Activated naive CD8-positive, alpha-beta T cell treated with anti-CD3 and anti-CD28 coated beads, Interleukin-2, amount 10 ng/mL, durations not matched to agents 7 days and 5 days (primary cell): ENCODE measurements around the gene HOXA6. TPM values are rescaled to one million over a fixed set of nuclear protein-coding genes. Genes with fewer than 3 reads are reported as not detected.

Experiments
- ATAC-seq: fragments of 150-1000 bp; cut with Tn5 transposase; one replicate; pipeline ENCODE4 v1.10.0; 2021; ENCODE audit warnings: low read depth, moderate library complexity
- POLR2A ChIA-PET: fragments of 350-600 bp; sonication (Branson Sonifier 250); formaldehyde crosslinking; loops from one replicate; lab custom pipeline; 2021; ENCODE audit warnings: antibody characterized with exemption; lab: Charles Lee
- DNase-seq: peaks from one replicate; pipeline ENCODE4 v3.0.0; 2021
- H3K27ac Mint-ChIP-seq: one replicate; pipeline ENCODE4 v1.8.0; 2022; ENCODE audit warnings: mild to moderate bottlenecking, mixed read lengths
- H3K27me3 Mint-ChIP-seq: one replicate; pipeline ENCODE4 v1.8.0; 2022; ENCODE audit warnings: mild to moderate bottlenecking, moderate library complexity, mixed read lengths
- H3K36me3 Mint-ChIP-seq: one replicate; pipeline ENCODE4 v1.8.0; 2021; ENCODE audit warnings: mild to moderate bottlenecking, mixed read lengths
- H3K4me1 Mint-ChIP-seq: one replicate; pipeline ENCODE4 v1.8.0; 2021; ENCODE audit warnings: mixed read lengths
- H3K4me3 Mint-ChIP-seq: one replicate; pipeline ENCODE4 v1.8.0; 2022; ENCODE audit warnings: mild to moderate bottlenecking, moderate library complexity, mixed read lengths
- H3K9me3 Mint-ChIP-seq: one replicate; pipeline ENCODE4 v1.8.0; 2021; ENCODE audit warnings: mixed read lengths
- total RNA-seq, 2 experiments: library from RNA; stranded (reverse); gene quantifications; one replicate each; pipeline ENCODE4 v1.2.3, GENCODE V29; 2021

HOXA6 gene
- total RNA-seq, 2 experiments from 2014 or later, result not detected

DNA sequence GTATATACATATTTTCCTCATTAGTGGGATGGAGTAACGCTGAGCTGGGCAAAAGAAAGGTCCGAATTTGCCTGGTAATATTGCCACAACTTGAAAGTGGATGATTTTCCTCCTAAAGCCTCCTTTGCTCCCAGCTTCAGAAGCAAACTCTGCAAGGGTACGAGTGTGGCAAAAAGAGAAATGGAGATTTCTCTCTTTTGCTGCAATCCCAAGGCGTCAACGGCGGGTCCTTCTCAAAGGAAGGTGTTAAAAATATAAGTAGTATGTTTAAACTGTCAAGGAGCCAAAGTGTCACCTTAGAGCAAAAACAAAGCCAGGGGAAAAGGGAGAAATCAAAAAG, 32.7 kb downstream of the HOXA6 start:
- no peak overlapping the region for H3K4me3 Mint-ChIP-seq

DNA sequence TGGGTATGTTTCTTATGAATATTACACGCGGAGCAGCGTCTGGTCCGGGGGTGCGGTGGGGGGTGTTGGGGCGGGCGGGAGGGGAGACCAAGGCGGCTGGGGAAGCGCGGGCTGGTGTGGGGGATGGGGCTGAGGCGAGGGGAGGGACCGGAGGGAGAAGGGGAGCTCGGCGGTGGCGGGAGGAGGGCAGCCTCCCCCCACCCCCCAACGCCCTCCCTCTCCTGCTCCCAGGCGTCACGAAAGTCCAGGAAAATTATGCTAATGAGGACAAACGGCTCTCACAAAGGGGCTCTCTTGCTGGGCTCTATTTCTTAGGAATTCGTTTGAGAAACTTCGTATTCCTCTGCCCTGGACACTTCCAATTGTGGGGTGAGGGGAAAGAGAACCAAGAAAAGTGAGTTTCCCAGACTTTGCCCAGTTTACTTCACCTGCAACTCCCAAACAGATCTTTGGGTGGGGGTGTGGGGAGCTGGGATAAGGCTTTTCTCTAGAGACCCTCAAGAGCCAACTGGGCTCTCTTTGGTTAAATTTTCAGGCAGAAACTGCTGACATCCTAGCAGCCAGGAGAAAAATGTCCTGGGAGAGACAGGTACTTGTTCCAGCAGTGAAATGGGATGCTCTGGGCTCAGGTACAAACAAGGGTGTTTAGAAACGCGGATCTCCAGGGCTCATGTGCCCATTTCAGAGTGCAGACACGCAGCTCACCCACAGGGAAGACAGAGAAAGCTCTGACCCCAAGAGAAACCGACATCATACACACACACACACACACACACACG, 33.4 kb downstream of the HOXA6 start:
- POLR2A ChIA-PET, result no interaction called here
- Mint-ChIP-seq H3K27me3 (peaks cover 8% of the 10 kb centered on the region), H3K4me3 (no peak overlapping the region), H3K4me1 (no peaks in the 10 kb centered on the region), H3K27ac (no peak overlapping the region), H3K9me3 (no peaks in the 10 kb centered on the region), H3K36me3 (no peaks in the 10 kb centered on the region)
- DNase-seq, result no peak
- no peak for ATAC-seq

More for the DNA sequence above, 32.7 kb downstream of the HOXA6 start:
- DNase-seq, result no peak
- POLR2A ChIA-PET, result no interaction called here
- no peak for ATAC-seq
- no peak overlapping the region for H3K27ac Mint-ChIP-seq
- no peaks in the 10 kb centered on the region for H3K36me3 Mint-ChIP-seq
- no peaks in the 10 kb centered on the region for H3K4me1 Mint-ChIP-seq
- H3K9me3 Mint-ChIP-seq, result no peaks in the 10 kb centered on the region
- H3K27me3 Mint-ChIP-seq, result peaks cover 9% of the 10 kb centered on the region

DNA sequence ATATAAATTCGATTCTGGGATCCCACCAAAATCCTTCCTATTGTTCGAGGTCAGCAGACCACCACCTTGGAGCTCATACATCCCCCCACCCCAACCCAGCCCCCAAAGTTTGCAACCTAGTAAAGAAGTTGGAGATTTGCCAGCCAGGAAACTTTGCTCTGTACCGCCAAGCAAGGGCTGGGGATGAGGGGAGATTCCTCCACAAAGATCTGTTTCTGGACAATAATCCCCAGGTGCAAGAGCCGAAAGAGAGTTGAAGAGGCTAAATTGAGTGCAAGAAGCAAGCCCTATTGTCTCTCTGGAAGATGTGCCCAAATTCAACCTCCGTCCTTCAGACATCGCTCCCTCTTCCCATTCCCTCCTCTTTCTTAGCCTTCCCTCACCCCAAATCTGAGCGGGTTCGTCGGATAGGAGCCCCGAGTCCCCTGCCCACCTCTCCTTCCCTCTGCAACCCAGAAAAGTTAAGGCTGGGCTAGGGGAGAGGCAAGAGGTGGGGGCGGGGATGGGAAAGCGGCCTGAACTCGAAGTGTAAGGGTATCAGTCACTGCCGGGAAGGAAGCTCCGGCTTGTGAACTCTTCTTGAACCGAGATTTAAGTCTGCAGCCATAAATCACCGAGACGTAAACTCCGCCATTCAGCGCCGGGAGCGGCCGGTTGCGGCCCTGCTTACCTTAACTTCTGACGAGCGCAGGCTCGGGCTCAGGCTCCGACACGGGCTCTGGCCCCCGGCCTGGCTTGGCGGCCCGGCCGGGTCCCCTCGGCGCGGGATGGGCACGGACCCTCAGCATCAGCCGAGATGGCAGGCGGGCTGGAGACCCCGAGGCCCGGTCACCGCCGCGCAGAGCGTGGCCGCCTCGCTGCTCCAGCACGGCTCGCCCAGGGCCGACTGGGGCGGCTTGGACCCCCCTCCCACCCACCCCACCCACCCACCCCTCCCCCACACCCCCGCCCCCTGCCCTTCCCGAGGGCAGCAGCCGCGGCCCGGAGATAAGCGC, 34.3 kb downstream of the HOXA6 start:
- POLR2A ChIA-PET, result no interaction called here
- Mint-ChIP-seq H3K36me3 (no peaks in the 10 kb centered on the region), H3K4me3 (no peak overlapping the region), H3K27me3 (peaks cover 5% of the 10 kb centered on the region), H3K4me1 (no peaks in the 10 kb centered on the region), H3K27ac (no peak overlapping the region), H3K9me3 (no peaks in the 10 kb centered on the region)
- ATAC-seq, result no peak
- no peak for DNase-seq

DNA sequence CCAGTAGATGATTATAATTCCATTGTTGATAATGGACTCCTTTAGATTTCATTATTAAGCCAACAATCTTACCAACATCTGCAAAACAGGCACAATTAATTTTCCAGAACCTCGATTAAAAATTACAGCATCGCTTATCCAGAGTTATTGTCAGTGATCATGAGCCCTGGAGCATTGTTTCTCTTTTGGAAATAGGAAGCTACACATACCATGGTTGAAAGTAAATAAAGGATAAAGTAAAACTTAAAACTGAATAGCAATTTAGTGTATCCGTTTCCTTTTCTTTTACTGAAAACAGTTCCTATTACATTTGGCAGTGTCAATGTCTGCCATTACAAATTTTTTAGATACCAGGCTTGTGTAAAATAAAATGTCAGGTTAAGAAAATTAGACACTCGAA, 35.2 kb downstream of the HOXA6 start:
- DNase-seq, result no peak
- ATAC-seq, result no peak
- no peak overlapping the region for H3K27ac Mint-ChIP-seq
- peaks cover 7% of the 10 kb centered on the region for H3K27me3 Mint-ChIP-seq
- no peaks in the 10 kb centered on the region for H3K36me3 Mint-ChIP-seq
- H3K4me3 Mint-ChIP-seq, result no peak overlapping the region
- no peaks in the 10 kb centered on the region for H3K4me1 Mint-ChIP-seq
- H3K9me3 Mint-ChIP-seq, result no peaks in the 10 kb centered on the region
- POLR2A ChIA-PET, result no interaction called here

DNA sequence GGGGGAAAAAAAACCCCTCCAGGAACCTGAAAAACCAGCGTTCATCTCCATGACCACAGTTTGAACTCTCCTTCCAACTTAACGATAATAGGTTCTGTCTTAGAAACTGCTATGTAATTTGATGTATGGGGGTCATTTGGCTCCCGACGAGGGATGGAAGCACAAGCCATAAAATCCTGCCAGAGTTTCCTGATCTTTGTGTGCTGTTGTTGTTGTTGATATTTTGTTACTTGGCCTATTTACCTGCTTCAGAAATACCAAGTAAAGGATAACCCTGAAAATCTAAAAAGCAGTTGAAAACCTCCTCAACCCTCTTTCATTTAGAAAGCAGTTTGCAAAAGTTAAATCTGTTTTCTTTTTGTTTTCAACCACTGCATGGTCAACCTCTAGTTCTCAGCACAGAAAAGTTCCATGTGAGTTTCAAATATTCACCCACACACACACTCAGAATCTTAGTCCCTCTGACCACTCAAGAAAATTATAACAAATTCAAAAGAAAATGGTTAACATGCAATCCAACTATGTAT, 35.8 kb downstream of the HOXA6 start:
- POLR2A ChIA-PET, result no interaction called here
- Mint-ChIP-seq H3K27me3 (peaks cover 7% of the 10 kb centered on the region), H3K9me3 (no peaks in the 10 kb centered on the region), H3K4me3 (no peak overlapping the region), H3K27ac (no peak overlapping the region), H3K4me1 (no peaks in the 10 kb centered on the region), H3K36me3 (no peaks in the 10 kb centered on the region)
- ATAC-seq (no peak), DNase-seq (no peak)

DNA sequence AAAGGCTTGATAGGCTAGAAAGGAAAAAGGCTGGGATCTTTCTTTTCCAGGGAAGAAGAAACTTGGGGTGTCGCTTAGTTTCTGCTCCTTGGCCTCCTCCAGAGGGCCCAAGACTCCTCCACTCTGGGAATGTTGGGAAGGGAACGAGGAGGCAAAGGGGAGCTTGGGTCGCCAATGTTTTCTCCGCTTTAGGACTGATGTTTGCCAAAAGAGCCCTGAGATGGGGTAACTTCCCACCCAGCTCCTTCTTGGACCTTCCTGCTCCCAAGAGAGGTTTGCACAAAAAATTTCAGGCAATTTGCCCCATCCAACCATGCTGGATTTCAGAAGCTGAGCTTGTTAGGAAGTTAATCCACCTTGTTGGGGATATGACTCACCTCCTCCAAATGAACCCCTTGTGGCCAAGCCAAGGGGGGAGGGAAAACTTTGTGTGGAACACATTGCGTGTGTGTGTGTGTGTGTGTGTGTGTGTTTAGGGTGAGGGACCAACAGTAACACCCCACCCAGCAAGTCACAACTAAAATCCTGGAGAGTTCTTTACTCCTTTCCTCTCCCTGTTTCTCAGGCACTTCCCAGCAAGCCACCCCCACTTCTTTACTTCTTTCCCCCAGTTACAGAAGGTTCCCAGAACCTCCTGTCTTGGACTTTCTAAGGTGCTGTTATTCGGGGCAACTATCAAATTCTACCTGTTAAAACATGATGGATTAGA, 36.4 kb downstream of the HOXA6 start:
- no peaks in the 10 kb centered on the region for H3K9me3 Mint-ChIP-seq
- peaks cover 7% of the 10 kb centered on the region for H3K27me3 Mint-ChIP-seq
- no peaks in the 10 kb centered on the region for H3K36me3 Mint-ChIP-seq
- POLR2A ChIA-PET, result no interaction called here
- DNase-seq (no peak), ATAC-seq (no peak)
- no peaks in the 10 kb centered on the region for H3K4me1 Mint-ChIP-seq
- no peak overlapping the region for H3K4me3 Mint-ChIP-seq
- no peak overlapping the region for H3K27ac Mint-ChIP-seq

DNA sequence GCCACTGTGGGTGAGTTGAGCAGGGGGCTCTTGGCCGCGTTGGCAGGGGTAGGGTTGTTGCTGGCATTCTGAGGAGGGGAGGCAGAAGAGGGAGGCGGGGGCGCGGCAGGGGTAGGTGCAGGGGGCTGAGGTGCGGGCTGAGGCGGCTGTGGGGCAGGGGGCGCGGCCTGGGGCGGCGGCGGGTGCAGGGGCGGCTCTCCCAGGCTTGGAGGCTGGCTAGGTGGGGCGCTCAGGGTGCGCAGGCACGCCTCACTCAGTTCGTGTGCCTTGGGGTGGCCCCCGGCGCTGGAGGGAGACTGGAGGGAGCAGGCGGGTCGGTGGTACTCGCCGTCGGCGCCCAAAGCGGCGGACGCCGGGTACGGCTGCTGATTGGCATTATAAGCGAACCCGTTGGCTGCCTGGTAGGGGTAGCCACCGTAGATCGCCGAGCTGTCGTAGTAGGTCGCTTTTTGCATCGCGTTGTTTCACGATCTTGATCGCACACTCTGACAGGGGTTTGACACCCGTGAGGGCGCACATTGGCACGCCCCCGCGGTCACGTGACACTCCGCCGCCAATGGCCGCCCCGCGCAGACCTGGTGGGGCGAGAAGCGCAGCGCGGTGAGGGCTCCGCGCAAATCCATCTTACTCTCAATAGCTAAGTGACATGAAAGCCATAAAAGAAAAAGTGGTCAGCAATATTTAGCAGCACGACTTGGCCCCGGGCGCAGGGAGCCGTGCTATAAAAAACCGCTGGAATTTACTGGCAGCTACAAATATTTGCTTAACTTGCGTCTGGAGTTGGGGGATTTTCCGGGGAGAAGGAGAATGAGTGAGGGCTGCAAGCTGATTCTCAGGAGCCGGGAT, 37.2 kb downstream of the HOXA6 start:
- peaks cover 7% of the 10 kb centered on the region for H3K27me3 Mint-ChIP-seq
- H3K27ac Mint-ChIP-seq, result no peak overlapping the region
- DNase-seq (no peak), ATAC-seq (no peak)
- H3K36me3 Mint-ChIP-seq, result no peaks in the 10 kb centered on the region
- POLR2A ChIA-PET, result no interaction called here
- no peaks in the 10 kb centered on the region for H3K9me3 Mint-ChIP-seq
- no peaks in the 10 kb centered on the region for H3K4me1 Mint-ChIP-seq
- no peak overlapping the region for H3K4me3 Mint-ChIP-seq

DNA sequence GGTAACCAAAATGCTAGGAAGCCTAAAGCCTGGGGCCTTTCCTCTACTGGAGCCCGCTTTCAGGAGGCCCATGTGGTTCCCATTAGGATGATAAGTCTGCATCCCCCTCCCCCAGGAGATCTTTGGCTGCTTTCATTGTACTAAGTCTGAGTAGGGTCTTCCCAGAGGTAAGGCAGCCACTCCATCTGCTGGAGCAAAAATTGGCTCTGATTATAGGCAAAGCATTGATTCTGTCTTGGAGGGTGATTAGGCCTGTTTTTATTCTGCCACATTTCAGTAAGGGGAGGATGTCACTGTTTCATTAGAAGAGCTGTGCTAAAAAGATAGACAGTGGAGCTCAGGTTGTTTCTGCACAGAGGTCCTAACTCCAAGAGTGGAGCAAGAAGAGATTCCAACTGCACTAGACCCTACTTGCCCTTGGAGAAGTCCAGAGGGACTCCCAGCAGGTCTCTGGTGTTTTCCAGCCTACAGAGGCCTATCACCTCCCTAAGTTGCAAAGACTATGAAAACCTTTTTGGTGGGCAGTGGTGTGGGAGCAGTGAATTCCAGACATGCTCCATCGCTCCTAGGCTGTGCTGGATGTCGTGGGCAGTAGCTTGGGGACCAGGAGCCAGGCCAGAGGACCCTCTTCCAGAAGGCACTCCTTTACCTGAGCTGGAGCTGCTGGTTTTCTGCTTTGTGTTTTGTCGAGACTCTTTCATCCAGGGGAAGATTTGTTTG, 37.9 kb downstream of the HOXA6 start:
- POLR2A ChIA-PET, result no interaction called here
- Mint-ChIP-seq H3K9me3 (no peaks in the 10 kb centered on the region), H3K36me3 (no peaks in the 10 kb centered on the region), H3K27ac (no peak overlapping the region), H3K27me3 (peaks cover 15% of the 10 kb centered on the region), H3K4me1 (no peaks in the 10 kb centered on the region), H3K4me3 (no peak overlapping the region)
- ATAC-seq, result no peak
- DNase-seq, result no peak

DNA sequence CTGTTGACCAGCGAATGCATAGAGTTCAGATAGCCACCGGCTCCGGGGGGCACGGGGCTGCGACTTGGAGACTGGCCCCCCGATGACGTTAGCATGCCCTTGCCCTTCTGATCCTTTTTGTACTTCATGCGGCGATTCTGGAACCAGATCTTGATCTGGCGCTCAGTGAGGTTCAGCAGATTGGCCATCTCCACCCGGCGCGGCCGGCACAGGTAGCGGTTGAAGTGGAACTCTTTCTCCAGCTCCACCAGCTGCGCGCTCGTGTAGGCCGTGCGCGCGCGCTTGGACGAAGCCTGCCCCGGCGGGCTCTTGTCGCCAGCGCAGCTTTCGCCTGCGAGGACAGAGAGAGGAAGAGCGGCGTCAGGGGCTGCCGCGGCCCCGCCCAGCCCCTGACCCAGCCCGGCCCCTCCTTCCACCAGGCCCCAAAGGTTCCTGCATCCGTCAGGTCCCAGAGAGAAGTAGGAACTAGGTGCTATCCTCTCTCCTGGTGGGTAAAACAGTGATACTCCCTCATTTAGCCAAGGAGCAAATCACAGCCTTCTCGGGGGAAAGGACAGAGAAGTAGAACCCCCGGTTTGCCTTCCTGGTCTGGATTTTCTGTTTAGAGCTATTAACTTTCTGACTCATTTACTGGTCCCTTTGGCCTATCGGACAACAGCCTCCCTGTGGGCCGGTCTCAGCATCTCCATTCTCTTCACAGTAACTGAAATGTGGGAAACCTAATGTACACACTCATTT, 39.0 kb downstream of the HOXA6 start:
- POLR2A ChIA-PET, result no interaction called here
- Mint-ChIP-seq H3K36me3 (no peaks in the 10 kb centered on the region), H3K4me3 (no peak overlapping the region), H3K9me3 (no peaks in the 10 kb centered on the region), H3K27ac (no peak overlapping the region), H3K4me1 (no peaks in the 10 kb centered on the region), H3K27me3 (peaks cover 26% of the 10 kb centered on the region)
- ATAC-seq (no peak), DNase-seq (no peak)

DNA sequence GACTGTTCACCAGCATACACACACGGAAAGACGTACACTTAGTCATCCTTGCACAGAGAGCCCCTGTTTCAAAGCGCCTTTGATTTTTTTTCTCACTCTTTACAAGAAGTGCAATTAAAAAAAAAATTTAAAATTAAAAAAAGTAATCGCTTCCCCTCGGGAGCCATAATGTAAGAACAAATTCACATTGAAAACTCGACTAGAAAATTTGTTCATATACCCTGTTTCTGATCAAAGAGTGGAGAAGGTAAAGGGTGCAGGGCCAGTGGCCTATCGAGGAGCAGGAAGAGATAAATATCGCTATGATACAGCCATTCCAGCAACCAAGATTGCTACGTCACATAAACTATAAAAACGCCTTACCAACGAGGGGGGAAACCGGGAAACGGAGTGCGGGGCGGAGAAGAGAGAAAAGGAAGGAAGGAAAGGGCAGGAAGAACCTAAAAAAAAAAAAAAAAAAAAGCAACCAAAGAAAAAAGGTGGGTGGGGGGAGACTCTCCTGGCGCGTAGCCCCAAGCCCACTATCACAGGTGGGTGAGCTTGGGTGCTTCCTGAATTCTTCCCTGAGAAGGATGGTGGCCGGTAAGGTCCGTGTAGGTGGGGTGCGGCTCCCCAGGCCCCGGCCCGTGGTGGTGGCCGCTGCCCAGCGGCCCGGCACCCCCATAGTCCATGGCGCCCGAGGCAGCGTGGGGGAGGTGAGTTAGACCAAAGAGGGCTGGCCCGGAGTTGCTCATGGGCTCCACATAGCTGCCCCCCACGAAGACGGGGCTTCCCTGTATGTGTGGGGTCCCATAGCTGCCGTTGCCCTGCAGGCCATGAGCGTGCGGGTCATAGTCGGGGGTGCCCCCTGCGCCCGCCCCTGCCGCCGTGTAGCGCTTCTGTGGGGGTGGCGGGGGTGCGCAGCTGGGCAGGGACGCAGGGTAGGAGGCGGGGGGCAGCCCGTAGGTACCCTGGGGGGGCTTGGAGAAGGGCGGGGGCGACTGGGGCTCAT, 39.9 kb downstream of the HOXA6 start:
- Mint-ChIP-seq H3K27me3 (peaks cover 35% of the 10 kb centered on the region), H3K4me3 (no peak overlapping the region)

DNA sequence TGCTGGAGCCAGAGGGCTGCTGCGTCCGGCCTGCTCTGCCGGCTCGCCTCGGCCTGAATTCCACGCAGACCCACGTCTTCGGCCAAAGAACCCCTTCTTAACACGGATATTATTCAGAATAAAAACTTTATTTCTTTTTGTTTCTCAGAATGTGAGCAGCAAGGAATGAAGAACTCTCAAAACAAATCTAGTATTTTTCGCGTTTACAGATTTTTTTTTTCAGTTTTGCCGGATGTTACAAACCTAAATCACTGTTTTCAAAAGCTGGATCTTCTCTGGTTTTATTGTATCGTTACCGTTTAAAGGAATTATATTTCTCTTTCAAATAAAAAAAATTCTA, 40.7 kb downstream of the HOXA6 start:
- POLR2A ChIA-PET, result no interaction called here
- DNase-seq (no peak), ATAC-seq (no peak)
- H3K9me3 Mint-ChIP-seq, result no peaks in the 10 kb centered on the region
- peaks cover 42% of the 10 kb centered on the region for H3K27me3 Mint-ChIP-seq
- H3K4me3 Mint-ChIP-seq, result no peak overlapping the region
- peaks cover 2% of the 10 kb centered on the region for H3K4me1 Mint-ChIP-seq
- H3K27ac Mint-ChIP-seq, result no peak overlapping the region
- H3K36me3 Mint-ChIP-seq, result peaks cover 2% of the 10 kb centered on the region

More for the DNA sequence above, 39.9 kb downstream of the HOXA6 start:
- no peak overlapping the region for H3K27ac Mint-ChIP-seq
- H3K9me3 Mint-ChIP-seq, result no peaks in the 10 kb centered on the region
- POLR2A ChIA-PET, result no interaction called here
- H3K36me3 Mint-ChIP-seq, result peaks cover 2% of the 10 kb centered on the region
- peaks cover 2% of the 10 kb centered on the region for H3K4me1 Mint-ChIP-seq
- no peak for DNase-seq
- no peak for ATAC-seq
